GM19240 (cell line): Measurements from ENCODE around the gene CNTNAP2.
A peak's percentile ranks its signal among the peaks of the same experiment; 100 is the strongest.

Source experiments
- DNase-seq: peaks from one replicate; pipeline ENCODE4 v3.0.0; 2011; ENCODE audit warnings: low spot score; ENCODE audit not compliant: insufficient read length

The CNTNAP2 gene

GRCh38 chr7:148234715-148235114, 2118.1 kb downstream of the CNTNAP2 start:
- DNase-seq, result no peak

- DNase-seq, result no peak
Observed at GRCh38 chr7:148238761-148239325, 2122.2 kb downstream of the CNTNAP2 start.

GRCh38 chr7:148241700-148242293, 2125.2 kb downstream of the CNTNAP2 start:
- no peak for DNase-seq

GRCh38 chr7:148242294-148242821, 2125.8 kb downstream of the CNTNAP2 start:
- DNase-seq, result peak; percentile 40

GRCh38 chr7:148245381-148245780, 2128.8 kb downstream of the CNTNAP2 start:
- DNase-seq, result no peak

GRCh38 chr7:148253629-148254028, 2137.0 kb downstream of the CNTNAP2 start:
- DNase-seq, result no peak

GRCh38 chr7:148255333-148255732, 2138.7 kb downstream of the CNTNAP2 start:
- DNase-seq, result no peak

- DNase-seq, result no peak
Observed at GRCh38 chr7:148256433-148256832, 2139.8 kb downstream of the CNTNAP2 start.

GRCh38 chr7:148260599-148260998, 2144.0 kb downstream of the CNTNAP2 start:
- no peak for DNase-seq

GRCh38 chr7:148261523-148261922, 2144.9 kb downstream of the CNTNAP2 start:
- no peak for DNase-seq

GRCh38 chr7:148261996-148262688, 2145.5 kb downstream of the CNTNAP2 start:
- DNase-seq, result no peak

GRCh38 chr7:148262721-148263229, 2146.2 kb downstream of the CNTNAP2 start:
- peak; percentile 15 for DNase-seq

- DNase-seq, result no peak
Observed at GRCh38 chr7:148264933-148265557, 2148.4 kb downstream of the CNTNAP2 start.

- no peak for DNase-seq
Observed at GRCh38 chr7:148265896-148266295, 2149.3 kb downstream of the CNTNAP2 start.

- no peak for DNase-seq
Observed at GRCh38 chr7:148266795-148267194, 2150.2 kb downstream of the CNTNAP2 start.

GRCh38 chr7:148270576-148270975, 2154.0 kb downstream of the CNTNAP2 start:
- DNase-seq, result no peak

- no peak for DNase-seq
Observed at GRCh38 chr7:148274118-148274517, 2157.5 kb downstream of the CNTNAP2 start.

GRCh38 chr7:148275359-148275890, 2158.8 kb downstream of the CNTNAP2 start:
- DNase-seq, result no peak

GRCh38 chr7:148276314-148277041, 2159.9 kb downstream of the CNTNAP2 start:
- no peak for DNase-seq

GRCh38 chr7:148277042-148277660, 2160.6 kb downstream of the CNTNAP2 start:
- DNase-seq, result no peak
